HG02763 (cell line): ENCODE measurements around the gene PLEKHA6.

Experiments used
- ATAC-seq: cut with Tn5 transposase; IDR thresholded peaks from one replicate; pipeline ENCODE4 v1.9.1; 2021; ENCODE audit warnings: mild to moderate bottlenecking, moderate library complexity; ENCODE audit not compliant: unreplicated experiment

PLEKHA6 gene

GRCh38 chr1:204382714-204383083 lies 23.0 kb upstream of the PLEKHA6 start:
- no peak for ATAC-seq

GRCh38 chr1:204380293-204380831 lies 20.6 kb upstream of the PLEKHA6 start:
- no peak for ATAC-seq

DNA sequence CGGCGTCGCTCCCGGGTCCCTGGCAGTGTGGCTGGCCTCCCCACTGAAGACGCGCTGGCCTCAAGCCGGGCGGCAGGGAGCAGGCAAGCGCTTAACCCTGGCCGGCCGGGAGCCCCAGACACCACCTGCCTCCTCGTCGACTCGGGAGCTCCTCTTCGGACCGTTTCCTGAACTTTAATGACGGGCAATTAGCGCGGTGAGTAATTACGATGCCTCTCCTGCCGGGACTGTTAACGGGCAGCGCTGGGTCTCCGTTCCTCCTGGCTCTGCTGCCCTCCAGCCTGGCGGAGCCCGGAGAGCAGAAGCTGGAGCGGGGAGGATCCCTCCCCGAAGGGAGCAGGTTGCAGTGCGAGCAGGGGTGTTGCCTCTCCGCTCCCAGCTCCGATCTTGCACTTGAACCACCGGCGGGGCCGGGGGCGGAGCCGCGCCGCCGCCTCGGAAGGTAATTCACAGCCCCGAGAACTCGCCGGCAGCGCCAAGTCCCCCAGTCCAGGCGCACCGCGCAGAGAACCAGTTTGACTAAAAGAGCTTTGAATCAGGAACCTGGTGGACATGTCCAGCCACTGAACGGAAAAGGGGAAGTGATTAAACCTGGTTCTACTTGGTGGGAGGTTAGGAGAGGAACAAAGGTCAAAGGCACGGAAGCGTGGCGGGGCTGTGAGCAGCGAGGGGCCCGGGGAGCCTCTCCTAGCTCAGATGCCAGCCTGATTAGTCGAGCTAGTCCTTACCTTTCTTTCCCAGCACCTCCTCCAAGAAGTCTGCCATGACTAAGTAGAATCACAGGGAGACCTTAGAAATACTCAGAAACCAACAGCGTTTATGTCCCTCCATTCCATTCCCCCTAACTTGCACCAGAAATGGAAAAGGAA lies 18.3 kb upstream of the PLEKHA6 start:
- ATAC-seq = peak; percentile 46

GRCh38 chr1:204376919-204377799 lies 17.4 kb upstream of the PLEKHA6 start:
- ATAC-seq = no peak

DNA sequence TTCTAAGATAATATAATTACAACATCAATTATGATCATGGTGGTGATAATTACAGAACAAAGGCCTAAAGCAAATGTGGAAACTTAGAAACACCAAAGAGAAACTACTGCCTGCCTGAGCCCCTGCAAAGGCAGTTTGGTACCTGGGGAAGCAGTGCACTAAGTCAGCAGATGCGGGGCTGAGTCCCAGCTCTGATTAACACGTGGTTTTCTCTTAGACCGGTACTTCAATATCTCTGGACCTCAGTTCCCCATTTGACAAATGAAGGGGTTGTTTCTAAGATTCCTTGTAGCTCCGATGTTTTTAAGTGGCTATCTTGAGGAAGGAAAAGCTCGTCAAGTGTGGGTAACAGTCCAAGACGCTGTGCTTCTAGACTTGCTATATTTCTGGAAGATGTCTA lies 16.7 kb upstream of the PLEKHA6 start:
- ATAC-seq = no peak

DNA sequence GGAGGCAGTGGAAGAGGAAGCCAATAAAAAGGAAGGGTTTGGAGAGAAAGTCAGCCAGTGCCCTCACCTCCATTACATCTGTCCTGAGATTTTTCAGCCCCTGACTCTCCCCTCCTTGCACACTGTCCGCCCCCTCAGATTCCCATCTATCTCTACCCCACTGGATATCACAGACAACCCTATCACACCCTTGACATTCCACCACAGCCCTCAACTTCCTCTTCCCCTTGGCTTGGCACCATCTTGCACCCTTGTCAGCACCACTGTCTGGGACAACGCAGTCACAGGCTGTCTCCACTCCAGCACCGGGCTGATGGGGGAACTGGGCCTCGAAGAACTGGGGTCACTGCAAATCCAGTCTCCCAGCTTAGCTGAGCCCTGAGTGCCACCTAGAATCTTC lies 14.2 kb upstream of the PLEKHA6 start:
- no peak for ATAC-seq

DNA sequence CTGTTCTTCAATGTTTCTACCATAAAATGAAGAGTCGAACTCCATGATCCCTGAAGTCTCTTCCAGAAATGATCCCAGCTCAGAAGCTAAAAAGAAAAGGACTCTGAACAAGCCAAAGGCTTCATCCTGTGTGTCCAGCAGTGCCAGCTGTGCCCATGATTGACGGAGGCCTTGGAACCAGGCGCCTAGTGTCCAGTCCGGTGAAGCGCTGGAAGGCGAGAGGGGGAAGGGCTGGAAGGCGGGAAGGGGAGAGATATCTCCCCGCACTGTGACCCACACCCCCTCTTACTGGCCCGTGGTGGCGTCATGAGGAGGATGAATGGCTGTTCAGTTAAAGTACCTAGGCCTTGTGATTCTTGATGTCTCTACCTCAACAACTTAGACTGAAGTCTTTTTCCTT lies 10.4 kb upstream of the PLEKHA6 start:
- ATAC-seq = no peak

GRCh38 chr1:204368996-204369726 lies 9.4 kb upstream of the PLEKHA6 start:
- ATAC-seq = no peak

- ATAC-seq = no peak
Measured at GRCh38 chr1:204367956-204368355, 8.2 kb upstream of the PLEKHA6 start.

DNA sequence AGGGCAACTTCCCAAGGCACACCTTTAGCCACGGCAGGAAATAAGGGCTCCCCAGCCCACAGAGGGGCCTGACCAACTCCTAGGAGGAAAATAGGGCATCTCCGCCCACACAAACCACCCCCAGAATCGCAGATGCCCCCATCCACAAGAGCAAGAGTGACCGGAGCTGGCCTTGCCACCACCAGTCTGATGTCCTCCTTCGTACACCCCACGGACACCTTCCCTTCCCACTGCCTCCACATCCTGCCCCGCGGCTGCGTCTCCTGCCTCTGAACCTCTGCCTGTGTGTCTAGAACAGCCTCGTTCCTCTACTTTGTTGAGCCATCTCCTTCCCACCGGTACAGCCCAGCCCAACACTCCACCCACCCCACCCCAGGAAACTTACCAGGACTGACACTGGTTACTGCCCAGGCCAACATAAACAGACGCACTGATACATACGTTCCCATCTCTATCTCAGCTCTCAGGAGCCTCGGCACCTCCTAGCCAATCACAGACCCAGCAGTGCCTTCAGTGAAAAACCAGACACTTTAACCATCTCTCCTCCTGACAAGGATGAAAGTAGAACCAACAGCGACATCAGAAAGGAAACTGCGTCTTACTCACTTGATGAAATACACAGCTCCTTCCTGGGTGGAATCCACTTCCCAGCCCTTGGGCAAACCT lies 7.6 kb upstream of the PLEKHA6 start:
- ATAC-seq = no peak

DNA sequence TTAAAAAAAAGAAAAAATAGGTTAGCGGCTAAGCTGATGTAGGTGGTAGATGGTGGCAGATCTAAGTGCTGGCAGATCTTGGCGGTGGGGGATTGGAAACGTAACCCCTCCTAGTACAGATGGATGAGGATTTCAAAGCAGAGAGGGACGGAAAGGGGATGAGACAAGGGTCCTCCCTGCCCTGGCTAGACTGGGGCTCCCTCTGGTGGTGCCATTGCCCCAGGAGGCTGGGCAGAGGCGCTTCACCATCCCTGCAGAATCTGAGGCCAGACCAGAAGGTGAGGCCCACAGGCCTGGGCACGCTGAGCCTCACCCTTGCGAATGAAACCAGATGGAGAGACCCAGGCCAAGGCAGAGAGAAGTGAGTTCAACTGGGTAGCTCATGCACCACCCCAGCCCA lies 7.0 kb upstream of the PLEKHA6 start:
- no peak for ATAC-seq

DNA sequence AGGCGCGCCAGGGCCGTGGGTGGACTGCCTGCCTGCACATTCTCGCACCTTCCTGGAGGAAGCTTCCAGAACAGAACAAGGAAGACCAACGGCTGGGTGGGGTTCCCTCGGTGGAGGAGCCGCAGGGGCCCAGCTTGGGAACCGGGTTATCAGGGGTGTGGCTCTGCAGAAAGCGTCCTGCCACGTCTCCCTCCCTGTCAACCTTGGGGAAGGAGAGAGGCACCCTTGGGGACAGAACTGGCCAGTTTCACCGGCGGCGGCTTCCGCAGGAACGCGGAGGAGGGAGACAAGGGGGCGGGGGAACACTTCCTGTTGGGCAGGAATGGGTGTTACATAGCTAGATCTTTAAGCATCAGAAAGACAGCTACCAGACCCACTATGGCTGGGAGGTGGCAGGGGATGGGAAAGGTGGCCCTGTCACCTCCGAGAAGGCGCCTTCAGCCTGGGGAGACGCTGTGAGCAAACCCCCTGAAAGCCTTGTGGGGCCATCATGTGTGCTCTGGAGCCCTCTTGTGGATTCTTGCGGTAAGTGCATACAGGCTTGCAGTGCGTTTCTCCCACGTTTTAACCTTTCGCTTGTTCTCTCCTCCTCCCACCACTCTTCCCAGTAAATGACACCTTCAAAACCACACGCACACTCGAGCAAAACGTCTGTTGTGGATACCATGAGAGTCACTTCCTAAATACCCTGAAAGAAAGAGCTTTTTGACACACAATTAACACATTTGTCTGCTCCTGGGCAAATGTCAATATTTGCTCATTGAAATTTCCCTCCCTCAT lies 3.8 kb upstream of the PLEKHA6 start:
- ATAC-seq = peak; percentile 65

- ATAC-seq = no peak
Measured at GRCh38 chr1:204362984-204363334, 3.2 kb upstream of the PLEKHA6 start.

DNA sequence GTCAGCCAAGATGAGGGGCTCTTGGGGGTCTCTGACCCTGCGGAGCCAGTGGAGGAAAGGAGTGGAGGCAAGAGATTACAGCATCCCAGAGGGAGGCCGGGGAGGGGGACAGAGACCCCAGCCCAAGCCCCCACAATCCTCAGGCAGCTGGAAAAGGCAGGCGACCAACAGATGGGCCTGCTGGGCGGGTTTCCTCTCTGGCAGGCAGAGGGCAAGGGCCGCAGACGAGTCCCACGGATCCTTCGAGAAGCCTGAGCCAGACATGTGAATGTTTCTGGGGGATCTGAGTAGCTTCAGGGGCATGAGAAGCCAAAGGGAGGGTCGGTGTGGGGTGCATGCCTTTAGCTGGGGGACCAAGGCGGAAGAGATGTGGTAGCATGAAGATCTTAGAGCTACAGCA lies 2.1 kb upstream of the PLEKHA6 start:
- no peak for ATAC-seq

DNA sequence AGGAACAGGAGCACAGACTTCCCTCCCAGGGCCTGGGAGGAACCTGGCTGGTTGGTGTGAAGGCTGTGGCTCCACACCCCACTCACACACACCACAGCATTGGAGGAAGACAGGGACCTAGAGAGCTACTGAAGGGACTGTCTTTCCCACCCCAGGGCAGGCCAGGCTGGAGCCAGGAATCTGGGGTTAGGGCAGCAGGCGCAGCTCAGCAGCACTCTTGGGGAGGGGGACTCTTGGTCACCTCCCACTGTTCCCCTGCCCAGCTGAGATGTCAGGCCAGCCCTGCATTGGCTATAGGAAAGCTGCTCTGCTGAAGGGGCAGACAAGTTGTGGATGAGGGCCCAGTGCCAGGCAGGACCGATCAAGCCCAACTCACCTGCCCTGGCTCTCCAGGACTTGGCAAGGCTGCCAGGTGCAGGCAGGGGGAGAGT lies 1.6 kb upstream of the PLEKHA6 start:
- no peak for ATAC-seq

GRCh38 chr1:204360314-204360713 lies 585 bp upstream of the PLEKHA6 start:
- no peak for ATAC-seq

DNA sequence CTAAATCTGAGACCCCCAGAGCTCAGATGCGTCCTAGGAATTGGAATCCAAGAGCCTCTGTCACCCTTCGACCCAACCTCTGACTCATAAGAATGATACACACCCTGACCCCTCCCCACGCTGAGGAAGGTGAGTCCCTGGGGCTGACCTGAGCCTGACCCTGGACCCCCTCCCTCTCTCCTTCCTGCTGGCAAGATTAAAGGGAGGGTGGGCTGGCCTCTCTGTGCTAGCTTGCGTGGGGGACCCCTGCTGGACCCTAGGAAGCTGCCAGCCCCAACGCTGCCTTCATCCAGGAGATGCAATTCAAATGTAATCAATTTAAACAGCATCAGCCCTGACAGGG lies 627 bp downstream of the PLEKHA6 start:
- no peak for ATAC-seq

GRCh38 chr1:204358605-204359004 lies 1.1 kb downstream of the PLEKHA6 start:
- ATAC-seq = no peak

- no peak for ATAC-seq
Measured at GRCh38 chr1:204357551-204358490, 1.9 kb downstream of the PLEKHA6 start.
